Thoracic aorta (tissue), 2 donors: ENCODE results near the gene ALOX12B. TPM values are rescaled to one million over a fixed set of nuclear protein-coding genes. Genes with fewer than 3 reads are reported as not detected.

ENCODE experiments used
- ATAC-seq: fragments of 150-250 bp; one replicate; pipeline ENCODE4 v1.8.0; 2017; ENCODE audit warnings: low read depth; ENCODE audit not compliant: insufficient number of reproducible peaks, low FRiP score
- DNase-seq: peaks from one replicate; pipeline ENCODE4 v3.0.0-alpha.2; 2020; ENCODE audit warnings: low spot score
- H3K27ac ChIP-seq, 2 donors: fragments of 200-600 bp; sonication (generic); 1 replicate in 1 of 2; 2 replicates in 1 of 2; pipeline ENCODE4 v1.5.1; 2016; ENCODE audit warnings: mild to moderate bottlenecking in 2 of 2, moderate library complexity in 2 of 2
- H3K27me3 ChIP-seq: fragments of 200-600 bp; sonication (generic); replicated peaks from 2 replicates; pipeline ENCODE4 v1.6.0; 2016; ENCODE audit warnings: mild to moderate bottlenecking; ENCODE audit not compliant: insufficient read depth
- H3K36me3 ChIP-seq: fragments of 200-600 bp; sonication (generic); one replicate; pipeline ENCODE4 v1.5.1; 2016
- H3K4me1 ChIP-seq, 2 donors: fragments of 200-600 bp; sonication (generic); 1 replicate in 1 of 2; 2 replicates in 1 of 2; pipeline versions ENCODE4 v1.5.1 to v1.6.0; 2016; ENCODE audit warnings: low read depth in 2 of 2, mild to moderate bottlenecking in 1 of 2; ENCODE audit not compliant: control insufficient read depth in 1 of 2
- H3K4me3 ChIP-seq: fragments of 200-600 bp; sonication (generic); 2 replicates; pipeline ENCODE4 v1.5.1; 2016; ENCODE audit warnings: mild to moderate bottlenecking
- H3K9me3 ChIP-seq: fragments of 200-600 bp; sonication (generic); 2 replicates; pipeline ENCODE4 v1.5.1; 2016
- total RNA-seq, 2 donors: library from RNA; depleted of rRNA; stranded (reverse); fragments of >200 nt; gene quantifications; one replicate each; pipeline versions ENCODE4 v1.1.0 to v1.2.3, GENCODE V29; 2016
- TF ChIP-seq, protein P1 (sequence below): fragments of 200-600 bp; sonication (generic); IDR thresholded peaks from one replicate; pipeline ENCODE4 v1.5.1; 2019; ENCODE audit warnings: antibody characterized with exemption

Gene ALOX12B
- total RNA-seq, 2 donors from 2014 or later = not detected

DNA sequence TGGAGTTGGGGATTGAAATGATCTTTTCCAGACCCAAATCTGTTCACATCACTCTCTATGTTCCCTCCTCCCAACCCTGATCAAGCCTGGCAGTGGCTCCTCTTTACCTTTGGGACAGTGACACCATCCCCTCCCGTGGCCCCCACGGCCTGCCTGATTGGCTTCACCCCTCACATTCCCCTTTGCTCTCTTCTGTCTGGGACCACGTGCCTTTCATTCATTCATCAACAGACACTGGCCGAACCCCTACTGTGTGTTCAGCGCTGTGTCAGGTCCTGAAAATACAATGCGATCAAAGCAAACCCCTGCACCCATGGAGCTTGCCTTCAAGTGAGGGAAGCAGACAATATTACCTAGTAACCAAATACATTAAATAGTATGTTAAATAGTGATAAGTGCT lies 2.2 kb upstream of the ALOX12B start:
- Histone ChIP-seq H3K27ac (no peak overlapping the region), H3K27me3 (no peaks in the 10 kb centered on the region), H3K4me3 (no peak overlapping the region), H3K4me1 (no peaks in the 10 kb centered on the region), H3K36me3 (no peaks in the 10 kb centered on the region), H3K9me3 (no peaks in the 10 kb centered on the region)
- ATAC-seq (no peak), DNase-seq (no peak)
- TF ChIP-seq, protein P1, sequence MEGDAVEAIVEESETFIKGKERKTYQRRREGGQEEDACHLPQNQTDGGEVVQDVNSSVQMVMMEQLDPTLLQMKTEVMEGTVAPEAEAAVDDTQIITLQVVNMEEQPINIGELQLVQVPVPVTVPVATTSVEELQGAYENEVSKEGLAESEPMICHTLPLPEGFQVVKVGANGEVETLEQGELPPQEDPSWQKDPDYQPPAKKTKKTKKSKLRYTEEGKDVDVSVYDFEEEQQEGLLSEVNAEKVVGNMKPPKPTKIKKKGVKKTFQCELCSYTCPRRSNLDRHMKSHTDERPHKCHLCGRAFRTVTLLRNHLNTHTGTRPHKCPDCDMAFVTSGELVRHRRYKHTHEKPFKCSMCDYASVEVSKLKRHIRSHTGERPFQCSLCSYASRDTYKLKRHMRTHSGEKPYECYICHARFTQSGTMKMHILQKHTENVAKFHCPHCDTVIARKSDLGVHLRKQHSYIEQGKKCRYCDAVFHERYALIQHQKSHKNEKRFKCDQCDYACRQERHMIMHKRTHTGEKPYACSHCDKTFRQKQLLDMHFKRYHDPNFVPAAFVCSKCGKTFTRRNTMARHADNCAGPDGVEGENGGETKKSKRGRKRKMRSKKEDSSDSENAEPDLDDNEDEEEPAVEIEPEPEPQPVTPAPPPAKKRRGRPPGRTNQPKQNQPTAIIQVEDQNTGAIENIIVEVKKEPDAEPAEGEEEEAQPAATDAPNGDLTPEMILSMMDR = no peak

DNA sequence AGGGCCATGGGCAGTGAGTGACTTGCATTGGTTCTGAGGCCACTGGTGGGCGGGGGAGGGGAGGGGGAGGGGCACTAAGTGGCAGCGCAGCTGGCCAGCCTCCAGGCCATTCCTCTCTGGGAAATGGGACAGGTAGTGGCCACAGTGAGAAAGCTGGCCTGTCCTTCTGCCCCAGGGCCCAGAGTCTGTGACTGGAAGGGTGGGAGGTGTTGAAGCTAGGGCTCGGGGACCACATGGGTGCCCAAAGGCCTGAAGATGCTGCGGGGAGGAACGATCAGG lies 375 bp upstream of the ALOX12B start:
- Histone ChIP-seq H3K27ac (no peak overlapping the region), H3K27me3 (no peaks in the 10 kb centered on the region), H3K9me3 (no peaks in the 10 kb centered on the region), H3K4me1 (no peaks in the 10 kb centered on the region), H3K4me3 (no peak overlapping the region), H3K36me3 (no peaks in the 10 kb centered on the region)
- DNase-seq = no peak
- ATAC-seq = no peak
- TF ChIP-seq, protein P1 = no peak

DNA sequence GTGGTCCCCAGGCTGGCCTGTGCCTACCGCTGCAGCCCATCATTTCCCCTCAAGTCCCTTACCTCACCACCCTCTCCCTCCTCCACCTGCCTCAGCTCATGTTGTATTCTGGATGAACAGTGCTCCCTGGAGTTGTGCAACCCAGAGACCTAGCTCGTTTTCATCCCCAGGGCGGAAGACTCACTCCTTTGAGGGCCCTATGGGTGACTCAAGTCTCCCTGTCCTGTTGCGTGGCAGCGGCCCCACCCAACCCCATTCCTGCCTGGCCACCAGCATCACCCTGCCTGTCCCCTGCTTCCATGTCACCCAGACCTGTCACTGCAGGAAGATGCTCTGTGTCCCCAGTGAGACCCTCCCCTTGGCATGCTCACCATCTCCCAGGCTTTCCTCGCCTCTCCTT lies 3.3 kb downstream of the ALOX12B start:
- TF ChIP-seq, protein P1 = no peak
- ATAC-seq = no peak
- no peak for DNase-seq
- Histone ChIP-seq H3K36me3 (no peaks in the 10 kb centered on the region), H3K4me1 (peaks cover 3 to 11% of the 10 kb centered on the region in 2 donors), H3K4me3 (no peak overlapping the region), H3K9me3 (no peaks in the 10 kb centered on the region), H3K27me3 (no peaks in the 10 kb centered on the region), H3K27ac (no peak overlapping the region)

DNA sequence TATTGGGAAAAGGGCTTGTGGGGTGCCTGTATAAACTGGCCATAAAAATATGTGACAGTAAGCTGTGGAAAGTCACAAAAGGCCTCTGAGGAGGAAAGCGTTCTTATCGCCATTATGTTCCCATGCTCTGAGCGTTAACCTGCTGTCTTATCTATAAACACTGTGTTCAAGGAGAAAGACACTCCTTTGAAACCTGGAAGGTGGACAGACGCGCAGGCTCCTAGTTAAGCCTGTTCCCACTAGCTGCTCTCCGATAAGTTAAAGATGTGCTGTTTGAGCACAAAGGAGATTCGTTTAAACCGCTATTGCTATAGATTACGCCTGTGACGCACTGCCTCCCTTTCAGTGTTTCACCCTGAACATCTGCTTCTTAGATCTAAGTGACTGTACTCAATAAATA lies 5.2 kb downstream of the ALOX12B start:
- H3K36me3 ChIP-seq = no peaks in the 10 kb centered on the region
- H3K9me3 ChIP-seq = no peaks in the 10 kb centered on the region
- no peak overlapping the region for H3K4me3 ChIP-seq
- TF ChIP-seq, protein P1 = no peak
- ATAC-seq (no peak), DNase-seq (no peak)
- H3K4me1 ChIP-seq = peaks cover 3 to 14% of the 10 kb centered on the region in 2 donors
- no peak overlapping the region for H3K27ac ChIP-seq
- H3K27me3 ChIP-seq = peaks cover 5% of the 10 kb centered on the region

DNA sequence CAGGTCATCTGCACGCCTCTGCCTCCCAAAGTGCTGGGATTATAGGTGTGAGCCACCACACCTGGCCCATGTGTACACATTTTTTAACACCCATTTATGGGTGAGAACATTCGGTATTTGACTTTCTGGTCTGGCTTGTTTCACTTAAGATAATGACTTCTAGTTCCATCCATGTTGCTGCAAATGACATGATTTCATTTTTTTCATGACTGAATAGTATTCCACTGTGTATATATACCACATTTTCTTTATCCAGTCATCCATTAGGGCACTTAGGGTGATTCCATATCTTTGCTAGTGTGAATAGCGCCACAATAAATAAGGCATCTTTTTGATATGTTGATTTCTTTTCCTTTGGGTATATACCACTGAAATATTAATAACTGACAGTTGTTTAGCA lies 5.6 kb downstream of the ALOX12B start:
- DNase-seq = no peak
- no peak overlapping the region for H3K27ac ChIP-seq
- no peak for ATAC-seq

More for the DNA sequence above, 5.6 kb downstream of the ALOX12B start:
- Histone ChIP-seq H3K27me3 (peaks cover 6% of the 10 kb centered on the region), H3K9me3 (no peaks in the 10 kb centered on the region), H3K4me1 (peaks cover 3 to 14% of the 10 kb centered on the region in 2 donors), H3K4me3 (no peak overlapping the region), H3K36me3 (no peaks in the 10 kb centered on the region)
- TF ChIP-seq, protein P1 = no peak
